ENCODE data around the gene ALPP. TPM values are rescaled to one million over a fixed set of nuclear protein-coding genes. Genes with fewer than 3 reads are reported as not detected.

Gene ALPP
- total and polyA plus RNA-seq, 2 of the 13 experiments (the other 11 are each of a cell fraction or from before 2014, with no cell fraction given): not detected

- ATAC-seq (peak; percentile 18), DNase-seq (ENCODE audit: low spot score) (no peak), FAIRE-seq (no peak)
- intact Hi-C loops (cut with micrococcal nuclease; ENCODE audit: unreplicated experiment): no loop called here
- peaks cover 14 to 33% of the 10 kb centered on the region in 2 experiments for H3K27me3 ChIP-seq (ENCODE audit: control insufficient read depth in 1 of 2, insufficient read depth in 2 of 2, low read length in 2 of 2)
- no peak overlapping the region for H3K9ac ChIP-seq (ENCODE audit: insufficient read depth, low read depth, low read length)
- H3K9me3 ChIP-seq (ENCODE audit: low read length): no peaks in the 10 kb centered on the region
- H3K4me2 ChIP-seq (ENCODE audit: low read depth, low read length): no peak overlapping the region
- in situ Hi-C loops (cut with HindIII; ENCODE audit: extremely low pct_ligation_motif_present, low pct_unique_long_range_greater_than_20kb): no loop called here
- no peak overlapping the region for H3K4me3 ChIP-seq (replicated peaks in 1 of 3; ENCODE audit: insufficient read depth in 1 of 3, low read depth in 2 of 3, low read length in 3 of 3)
- TF ChIP-seq ESRRA (CRISPR knock-in tag; IDR thresholded peaks at IDR 0.05; ENCODE audit: low read depth): no peak
- TF ChIP-seq ZNF839 (CRISPR knock-in tag; IDR thresholded peaks at IDR 0.05; ENCODE audit: borderline replicate concordance): no peak
- TF ChIP-seq DNMT3B (CRISPR knock-in tag; conservative IDR thresholded peaks at IDR 0.05): no peak
- TF ChIP-seq SATB2 (CRISPR knock-in tag; IDR thresholded peaks at IDR 0.05): no peak
- TF ChIP-seq E2F5 (CRISPR knock-in tag; conservative IDR thresholded peaks at IDR 0.05): no peak
- TF ChIP-seq BRCA1 (CRISPR knock-in tag; IDR thresholded peaks at IDR 0.05): no peak
- no peak for TF ChIP-seq MXD3 (CRISPR knock-in tag; IDR thresholded peaks at IDR 0.05)
- TF ChIP-seq ZNF670 (CRISPR knock-in tag; IDR thresholded peaks at IDR 0.05; ENCODE audit: borderline replicate concordance): no peak
- TF ChIP-seq RAD51 (IDR thresholded peaks at IDR 0.05; ENCODE audit: borderline replicate concordance): peak; percentile 13; the same call in 1 of the 2 replicates
- no peak for TF ChIP-seq SIN3B (IDR thresholded peaks at IDR 0.05; ENCODE audit: low read length)
- TF ChIP-seq ARID3A (IDR thresholded peaks at IDR 0.05; ENCODE audit: low read depth, low read length): no peak
- no peak for TF ChIP-seq DR1 (CRISPR knock-in tag; IDR thresholded peaks at IDR 0.05)
- TF ChIP-seq ZNF629 (CRISPR knock-in tag; conservative IDR thresholded peaks at IDR 0.05): peak; percentile 57
- peak; percentile 92 for TF ChIP-seq MNT (IDR thresholded peaks at IDR 0.05)
- no peaks in the 10 kb centered on the region for H4K20me1 ChIP-seq (ENCODE audit: insufficient read depth, low read length)
- BruUV-seq (replicated peaks): no TSS peak
- H3K27ac ChIP-seq (ENCODE audit: extremely low read length, insufficient read depth, low read length): no peak overlapping the region
- 44% methylated on average over 14 of the region's 16 CpGs for WGBS (ENCODE audit: low lambda C conversion rate)
- H3K79me2 ChIP-seq (ENCODE audit: insufficient read depth, low read length): no peaks in the 10 kb centered on the region
- ChIA-PET POLR2A (no interaction called here), CTCF (ENCODE audit: low intra/inter-chr PET ratio, low total read pairs) (no interaction called here)
- no peaks in the 10 kb centered on the region for H3K4me1 ChIP-seq (ENCODE audit: insufficient read depth, low read length)
- H2AFZ ChIP-seq (ENCODE audit: low read length): no peak overlapping the region
- no peaks in the 10 kb centered on the region for H3K36me3 ChIP-seq (replicated peaks in 1 of 2; ENCODE audit: control insufficient read depth in 1 of 2, insufficient read depth in 2 of 2, low read length in 2 of 2)
These were observed 53.4 kb downstream of the ALPP start for GRCh38 chr2:232431705-232432590.
